Stimulated activated CD8-positive, alpha-beta memory T cell treated with anti-CD3 and anti-CD28 coated beads, Interleukin-15, amount 100 ng/mL, for 48 hours (primary cell): Measurements from ENCODE around the gene CTNNB1.
"Not testable (repeated sequence)": the region's sequence is repeated elsewhere in the genome, so short reads cannot be mapped to it uniquely, and the experiment has no call there.

Experiments used
- DNase-seq, 2 donors: peaks; one replicate each; pipeline ENCODE4 v3.0.0-alpha.2; 2020; ENCODE audit warnings: low read depth in 2 of 2

The CTNNB1 gene

DNA sequence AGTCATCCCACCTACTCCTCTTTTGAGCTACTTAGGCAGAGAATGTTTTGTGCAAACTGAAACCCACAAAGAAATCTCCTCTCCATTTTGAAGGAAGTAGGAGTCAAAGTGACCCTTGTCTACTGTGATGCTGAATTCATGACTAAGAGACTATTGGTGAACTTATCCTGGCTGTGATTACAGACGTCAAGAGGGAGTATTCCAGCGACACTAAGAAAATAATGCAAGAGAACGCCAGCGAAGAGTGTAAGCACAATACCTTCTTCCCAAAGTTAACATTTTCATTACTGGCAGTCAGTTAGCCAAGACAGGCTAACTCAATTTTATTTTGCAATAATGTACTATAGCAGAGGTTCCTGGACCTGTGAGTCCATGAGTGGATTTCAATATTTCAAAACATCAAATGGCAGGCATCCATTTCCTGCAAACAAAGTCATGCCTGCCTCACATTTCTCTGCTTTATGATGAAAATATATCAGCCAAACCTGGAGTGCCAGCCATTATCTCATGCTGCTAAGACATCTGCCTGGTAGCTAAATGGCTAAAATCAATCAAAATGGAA is 59.0 kb downstream of the CTNNB1 start:
- DNase-seq = no peak

DNA sequence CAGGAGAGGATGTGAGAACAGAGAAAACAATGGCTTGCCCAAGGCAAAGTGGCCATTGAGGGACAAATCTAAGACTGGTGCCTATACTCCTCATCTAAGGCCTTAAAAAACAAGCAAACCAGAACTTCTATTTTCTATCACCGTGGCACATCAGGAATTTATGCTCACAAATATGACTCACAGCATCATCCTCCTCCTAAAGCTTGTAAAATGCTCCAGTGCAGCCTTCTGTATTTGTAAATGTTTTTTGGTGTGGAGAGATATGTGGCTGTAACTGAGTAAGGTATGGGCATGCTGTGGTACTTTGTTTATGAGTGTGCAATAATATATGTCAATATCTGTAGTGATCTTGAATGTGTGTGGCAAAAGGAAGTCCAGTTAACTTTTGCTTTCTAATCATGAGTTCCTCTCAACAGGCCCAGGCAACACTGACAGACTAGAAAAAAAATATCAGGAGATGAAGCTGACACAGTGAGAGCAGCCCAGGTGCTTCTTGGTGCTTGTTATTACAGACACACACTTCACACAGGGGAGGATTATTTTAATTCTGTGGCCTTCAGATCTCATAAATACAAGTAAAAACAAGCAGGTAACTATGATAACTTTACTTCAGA is 60.3 kb downstream of the CTNNB1 start:
- DNase-seq = no peak

DNA sequence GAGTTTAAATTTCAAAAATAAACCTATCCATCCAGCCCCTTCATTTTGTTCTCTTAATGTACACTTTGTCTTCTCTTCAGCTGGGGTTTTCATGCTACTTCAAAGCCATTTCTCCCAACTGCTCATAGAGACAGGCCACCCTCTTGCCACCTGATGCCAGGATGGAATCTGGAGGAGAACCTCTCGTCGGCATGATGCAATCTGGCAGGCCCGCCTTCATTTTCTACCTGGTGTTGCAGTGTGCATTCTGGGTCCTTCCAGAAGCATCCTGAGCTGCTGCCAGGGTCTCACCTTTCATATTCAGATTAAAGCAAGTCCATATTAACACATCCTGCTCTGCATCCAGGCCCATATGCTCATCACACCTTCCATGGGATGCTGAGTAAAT is 60.8 kb downstream of the CTNNB1 start:
- DNase-seq = no peak

DNA sequence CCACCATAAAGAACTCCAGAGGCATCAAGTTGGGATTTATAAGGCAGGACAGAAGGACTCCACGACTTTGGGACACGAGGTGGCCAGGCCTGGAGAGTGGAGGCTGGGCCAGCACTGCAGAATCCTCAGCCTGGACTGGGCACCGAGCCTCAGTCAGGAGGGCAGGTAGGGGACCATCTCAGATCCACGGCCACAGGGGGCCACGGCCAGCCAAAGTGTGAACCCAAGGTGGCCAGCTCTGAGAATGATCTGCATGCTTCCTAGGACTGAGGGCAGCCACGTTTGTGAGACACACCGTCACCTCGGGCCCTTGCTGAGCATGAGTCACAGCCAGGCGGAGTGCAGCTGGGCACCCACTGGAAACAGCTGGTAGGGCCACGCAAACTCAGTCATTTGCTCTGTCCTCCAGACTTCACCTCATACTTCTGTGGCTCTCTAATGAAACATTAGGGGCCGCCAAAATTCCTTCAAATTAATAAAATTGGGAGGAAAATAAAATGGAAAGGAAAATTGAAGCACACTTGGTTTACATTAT is 65.8 kb downstream of the CTNNB1 start:
- DNase-seq = no peak

DNA sequence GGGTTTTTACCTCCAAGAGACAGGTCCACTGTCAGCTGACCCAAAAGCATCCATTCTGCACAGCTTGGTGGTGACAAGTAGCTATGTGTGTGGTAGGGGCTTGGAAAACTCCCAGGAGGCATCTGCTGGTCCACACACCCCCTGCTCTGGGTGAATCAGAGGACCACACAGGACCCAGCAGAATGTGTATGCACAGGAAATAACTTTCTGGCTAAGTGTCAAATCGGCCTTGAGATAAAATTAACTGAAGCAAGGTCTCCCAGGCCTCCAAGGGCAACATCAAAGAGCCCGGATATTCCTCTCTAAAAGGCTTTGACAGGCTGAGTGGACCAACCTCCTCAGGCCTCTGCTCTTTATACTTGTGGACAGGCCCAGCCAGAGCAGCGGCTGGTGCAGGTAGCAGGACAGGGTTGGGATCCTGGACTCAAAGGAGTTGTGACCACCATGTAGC is 66.5 kb downstream of the CTNNB1 start:
- DNase-seq = no peak

DNA sequence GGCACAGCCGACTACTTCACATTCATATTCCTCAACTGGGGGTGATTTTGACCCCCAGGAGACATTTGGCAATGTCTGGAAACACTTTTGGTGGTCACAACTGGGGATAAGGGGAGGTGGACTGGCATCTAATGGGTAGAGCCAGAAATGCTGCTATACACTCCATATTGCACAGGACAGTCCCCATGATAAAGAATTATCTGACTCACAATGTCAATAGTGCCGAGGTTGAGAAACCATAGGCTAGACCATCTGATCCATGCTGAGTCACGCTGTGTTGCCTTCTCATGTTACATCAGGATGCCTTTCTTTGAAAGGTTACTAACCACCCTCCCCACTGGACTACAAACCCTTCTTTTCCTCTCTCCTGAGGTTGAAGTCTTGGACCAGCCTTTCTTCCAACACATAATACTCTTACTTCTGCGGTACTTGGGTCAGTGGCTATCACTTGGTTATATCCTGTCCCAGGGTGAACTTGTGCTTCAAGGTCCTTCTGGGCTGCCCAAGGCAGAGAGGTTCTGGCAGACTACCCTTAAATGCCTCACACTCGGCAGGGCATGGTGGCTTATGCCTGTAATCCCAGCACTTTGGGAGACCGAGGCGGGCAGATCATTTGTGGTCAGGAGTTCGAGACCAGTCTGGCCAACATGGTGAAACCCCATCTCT is 68.8 kb downstream of the CTNNB1 start:
- no peak for DNase-seq

DNA sequence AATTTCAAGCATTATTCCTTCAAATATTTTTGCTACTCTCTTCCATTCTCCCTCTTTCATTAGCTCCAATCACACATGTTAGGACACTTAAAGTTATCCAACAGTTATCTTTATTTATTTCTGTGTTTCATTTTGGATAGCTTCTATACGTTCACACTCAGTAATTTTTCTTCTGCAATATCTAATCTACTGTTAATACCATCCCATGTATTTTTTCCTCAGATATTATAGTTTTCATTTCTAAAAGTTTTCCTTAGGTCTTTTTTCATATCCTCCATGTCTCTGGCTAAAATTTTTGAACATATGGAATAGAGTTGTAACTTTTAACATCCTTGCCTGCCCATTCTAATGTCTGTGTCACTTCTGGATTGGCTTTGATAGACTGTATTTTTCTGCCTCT is 73.4 kb downstream of the CTNNB1 start:
- DNase-seq = no peak

DNA sequence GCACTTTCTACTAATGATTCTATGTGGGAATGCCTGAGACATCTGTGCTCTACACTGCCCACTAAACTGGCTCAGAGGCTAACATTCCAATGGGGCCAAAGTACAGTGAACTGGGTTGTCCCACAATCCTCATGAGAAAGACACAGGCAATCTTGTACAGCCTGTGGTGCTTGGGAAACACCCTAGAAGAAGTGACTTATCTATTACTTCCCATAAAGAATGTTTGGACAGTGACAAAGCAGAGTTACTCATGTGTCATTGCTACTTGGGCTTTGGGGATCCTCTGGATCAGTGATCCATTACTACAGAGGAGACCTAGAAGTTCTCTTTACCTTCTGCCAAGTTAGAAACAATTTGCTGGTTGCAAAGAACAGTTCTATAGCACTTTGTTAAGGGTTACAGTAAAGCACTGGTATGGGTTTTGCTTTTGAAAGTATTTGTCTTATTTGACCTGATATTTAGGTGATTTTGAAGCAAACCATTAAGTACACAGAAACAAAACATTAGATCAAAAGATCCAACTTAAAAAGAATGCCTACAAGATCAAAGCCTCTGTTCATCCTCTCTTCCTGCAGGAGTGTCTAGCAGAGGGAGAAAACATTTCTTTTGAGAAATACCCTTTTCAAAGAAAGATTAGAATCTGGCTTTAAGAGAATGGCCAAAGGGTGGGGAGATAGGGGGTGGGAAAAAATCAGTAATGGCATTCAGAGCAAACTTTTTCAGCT is 75.8 kb downstream of the CTNNB1 start:
- DNase-seq = no peak

DNA sequence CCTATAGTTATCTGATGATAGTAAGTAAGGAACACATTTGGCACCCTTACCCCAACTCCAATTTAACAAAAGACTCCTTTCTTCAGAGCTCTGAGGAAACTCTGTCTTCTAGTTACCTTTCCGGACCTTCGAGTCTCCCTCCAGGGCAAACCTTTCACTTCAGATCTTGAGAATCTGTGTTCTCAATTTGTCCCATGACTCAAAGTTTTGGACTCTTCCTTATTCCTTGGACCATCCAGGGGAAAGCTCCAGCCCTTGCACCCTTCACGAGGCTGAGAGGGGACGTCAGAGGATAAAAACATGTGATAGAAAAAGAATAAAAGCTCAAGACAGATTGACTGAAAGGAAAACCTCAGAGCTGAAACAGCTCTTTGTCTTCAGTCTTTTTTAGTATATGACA is 76.9 kb downstream of the CTNNB1 start:
- no peak for DNase-seq

DNA sequence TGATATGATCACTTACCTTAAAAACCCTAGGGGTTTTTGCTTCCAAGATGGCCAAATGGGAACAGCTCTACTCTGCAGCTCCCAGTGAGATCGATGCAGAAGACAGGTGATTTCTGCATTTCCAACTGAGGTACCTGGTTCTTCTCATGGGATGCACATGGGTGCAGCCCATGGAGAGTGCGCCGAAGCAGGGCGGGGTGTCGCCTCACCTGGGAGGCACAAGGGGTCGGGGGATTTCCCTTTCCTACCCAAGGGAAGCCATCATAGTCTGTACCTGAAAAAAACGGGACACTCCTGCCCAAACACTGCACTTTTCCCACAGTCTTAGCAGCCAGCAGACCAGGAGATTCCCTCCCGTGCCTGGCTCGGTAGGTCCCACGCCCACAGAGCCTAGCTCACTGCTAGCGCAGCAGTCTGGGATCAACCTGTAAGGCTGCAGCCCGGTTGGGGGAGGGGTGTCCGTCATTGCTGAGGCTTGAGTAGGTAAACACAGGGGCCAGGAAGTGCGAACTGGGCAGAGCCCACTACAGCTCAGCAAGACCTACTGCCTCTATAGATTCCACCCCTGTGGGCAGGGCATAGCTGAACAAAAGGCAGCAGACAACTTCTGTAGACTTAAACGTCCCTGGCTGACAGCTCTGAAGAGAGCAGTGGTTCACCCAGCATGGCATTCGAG is 78.6 kb downstream of the CTNNB1 start:
- no peak for DNase-seq

DNA sequence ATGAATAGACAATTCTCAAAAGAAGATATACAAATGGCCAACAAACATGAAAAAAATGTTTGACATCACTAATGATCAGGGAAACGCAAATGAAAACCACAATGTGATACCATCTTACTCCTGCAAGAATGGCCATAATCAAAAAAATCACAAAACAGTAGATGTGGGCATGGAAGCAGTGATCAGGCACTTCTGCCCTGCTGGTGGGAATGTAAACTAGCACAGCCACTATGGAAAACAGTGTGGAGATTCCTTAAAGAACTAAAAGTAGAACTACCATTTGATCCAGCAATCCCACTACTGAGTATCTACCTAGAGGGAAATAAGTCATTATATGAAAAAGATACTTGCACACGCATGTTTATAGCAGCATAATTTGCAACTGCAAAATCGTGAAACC is 85.6 kb downstream of the CTNNB1 start:
- not testable (repeated sequence) for DNase-seq

DNA sequence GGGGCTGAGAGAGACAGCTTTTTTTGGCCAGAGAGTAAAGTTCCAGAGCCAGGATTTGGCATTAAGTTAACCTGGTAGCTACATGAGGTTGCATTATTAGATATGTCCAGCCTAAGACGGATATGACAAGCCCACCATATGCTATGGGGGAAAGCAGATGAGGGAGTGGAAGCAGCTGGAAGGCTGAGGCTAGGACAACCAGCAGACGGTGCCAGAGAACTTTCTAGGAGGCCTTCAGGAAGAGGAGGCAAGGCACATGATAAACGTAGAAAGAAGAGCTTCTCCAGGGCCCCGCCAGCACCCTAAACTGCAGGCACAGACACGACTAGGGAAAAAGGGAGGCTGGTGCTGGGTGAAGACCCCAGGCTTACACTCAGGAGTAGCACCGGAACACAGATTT is 87.0 kb downstream of the CTNNB1 start:
- no peak for DNase-seq

DNA sequence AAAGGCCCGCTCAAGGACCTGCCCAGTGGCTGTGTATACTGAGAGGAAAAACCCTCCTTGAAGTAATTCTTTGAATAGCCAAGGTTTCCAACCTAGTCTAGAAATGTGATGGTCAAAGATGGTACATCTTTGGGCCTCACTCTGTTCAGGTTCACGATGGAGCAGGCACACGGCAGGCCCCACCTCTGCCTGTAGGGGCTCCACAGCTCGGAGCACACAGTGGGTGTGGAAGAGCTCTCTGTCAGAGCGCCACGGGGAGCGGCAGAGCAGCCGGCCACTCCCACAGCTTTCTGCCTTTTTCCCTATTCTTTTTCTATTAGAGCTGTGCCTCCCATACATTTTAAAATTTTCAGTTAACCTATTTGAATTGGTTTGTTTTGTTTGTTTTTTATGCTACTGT is 89.5 kb downstream of the CTNNB1 start:
- no peak for DNase-seq
